Lower leg skin (tissue), 3 donors: ENCODE results near the gene SLC15A2.

Experiments used
- CTCF ChIP-seq, 3 donors: fragments of 450-650 bp; IDR thresholded peaks; one replicate each; pipeline ENCODE4 v1.5.1; 2016; ENCODE audit warnings: antibody characterized with exemption in 3 of 3, mild to moderate bottlenecking in 3 of 3, moderate library complexity in 2 of 3
- POLR2A ChIP-seq, 2 donors: fragments of 450-650 bp; IDR thresholded peaks; one replicate each; pipeline ENCODE4 v1.6.1; 2016 to 2017; ENCODE audit warnings: antibody characterized with exemption in 2 of 2, mild to moderate bottlenecking in 1 of 2, moderate library complexity in 1 of 2

DNA sequence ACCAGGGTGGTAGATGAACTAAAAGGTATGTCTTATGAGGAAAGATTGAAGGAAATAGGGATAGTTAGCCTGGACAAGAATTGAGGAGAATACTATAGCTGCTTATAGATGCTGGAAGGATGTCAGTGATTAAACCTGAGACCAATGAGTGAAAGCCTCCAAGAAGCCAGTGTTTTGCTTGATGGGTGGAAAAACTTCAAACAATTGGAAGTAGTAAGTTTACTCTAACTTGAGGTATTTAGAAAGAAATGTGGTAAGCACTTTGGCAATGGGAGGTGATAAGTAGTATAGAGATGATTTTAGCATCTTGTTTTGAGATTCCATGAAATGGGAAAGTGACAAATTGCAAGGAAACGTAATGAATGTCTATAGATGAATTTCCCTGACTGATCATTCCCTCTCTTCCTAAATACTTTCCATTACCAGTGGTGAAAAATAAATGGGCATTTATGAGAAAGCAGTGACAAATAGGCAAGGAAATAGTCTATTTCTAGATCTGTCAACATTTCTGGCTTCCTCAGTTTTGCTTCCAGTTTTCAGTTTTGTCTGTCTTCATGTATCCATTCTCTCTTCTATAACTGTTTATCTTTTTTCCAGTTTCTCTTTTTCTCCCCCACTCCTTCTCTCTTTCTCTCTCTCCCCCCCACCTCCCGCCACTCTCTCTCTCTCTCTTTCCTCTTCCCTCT lies 19.2 kb downstream of the SLC15A2 start:
- TF ChIP-seq CTCF (IDR thresholded peaks at IDR 0.05) (no peak), POLR2A (IDR thresholded peaks at IDR 0.05) (no peak)
